D721Med (cell line): ENCODE data around the gene DPYSL5.

ENCODE experiments used
- DNase-seq: peaks from one replicate; pipeline ENCODE4 v3.0.0; 2011; ENCODE audit warnings: low spot score; ENCODE audit not compliant: insufficient read length
- FAIRE-seq: peaks from 2 replicates; lab custom pipeline; 2011; peaks lifted over from hg19 to GRCh38; lab: Jason Lieb, UNC
- CTCF ChIP-seq: IDR thresholded peaks from 2 replicates; pipeline ENCODE4 v1.5.1; 2012; ENCODE audit warnings: mild to moderate bottlenecking, control low read depth; ENCODE audit not compliant: insufficient read depth; ENCODE audit errors: missing control alignments

Gene DPYSL5

GRCh38 chr2:26846334-26847306 is 1.3 kb upstream of the DPYSL5 start:
- DNase-seq (peak; percentile 60), FAIRE-seq (peak; percentile 51)
- peak; percentile 83 for TF ChIP-seq CTCF

- no peak for TF ChIP-seq CTCF
- DNase-seq, result no peak
- no peak for FAIRE-seq
Observed at GRCh38 chr2:26847307-26847654, 651 bp upstream of the DPYSL5 start.

GRCh38 chr2:26848336-26849055 is 564 bp downstream of the DPYSL5 start:
- FAIRE-seq (no peak), DNase-seq (no peak)
- TF ChIP-seq CTCF, result no peak

GRCh38 chr2:26849056-26849999 is 1.4 kb downstream of the DPYSL5 start:
- DNase-seq (no peak), FAIRE-seq (no peak)
- no peak for TF ChIP-seq CTCF

GRCh38 chr2:26850000-26850431 is 2.1 kb downstream of the DPYSL5 start:
- no peak for FAIRE-seq
- no peak for DNase-seq
- TF ChIP-seq CTCF, result no peak

GRCh38 chr2:26850505-26850904 is 2.6 kb downstream of the DPYSL5 start:
- FAIRE-seq, result no peak
- DNase-seq, result no peak
- no peak for TF ChIP-seq CTCF
